ENCODE measurements around the gene RPTOR.

Gene RPTOR

GRCh38 chr17:80839970-80840369, 295.3 kb downstream of the RPTOR start:
- Histone ChIP-seq H3K4me3 (ENCODE audit: low read depth in 1 of 2, low read length in 2 of 2) (no peak overlapping the region), H3K4me1 (ENCODE audit: control insufficient read depth in 1 of 2, insufficient read depth in 2 of 2, low read length in 2 of 2) (no peaks in the 10 kb centered on the region), H3K27me3 (ENCODE audit: low read depth, low read length) (no peaks in the 10 kb centered on the region), H3K36me3 (ENCODE audit: control insufficient read depth in 1 of 2, insufficient read depth in 2 of 2, low read length in 2 of 2) (peaks cover 0 to 11% of the 10 kb centered on the region in 2 donors), H3K9me3 (ENCODE audit: control insufficient read depth in 1 of 2, low read length in 2 of 2) (no peaks in the 10 kb centered on the region), H3K27ac (ENCODE audit: low read length) (no peak overlapping the region)

GRCh38 chr17:80842456-80843013, 297.9 kb downstream of the RPTOR start:
- Histone ChIP-seq H3K4me3 (ENCODE audit: low read depth in 1 of 2, low read length in 2 of 2) (no peak overlapping the region), H3K27me3 (ENCODE audit: low read depth, low read length) (no peaks in the 10 kb centered on the region), H3K27ac (ENCODE audit: low read length) (no peak overlapping the region), H3K4me1 (ENCODE audit: control insufficient read depth in 1 of 2, insufficient read depth in 2 of 2, low read length in 2 of 2) (no peaks in the 10 kb centered on the region), H3K36me3 (ENCODE audit: control insufficient read depth in 1 of 2, insufficient read depth in 2 of 2, low read length in 2 of 2) (peaks cover 5 to 24% of the 10 kb centered on the region in 2 donors), H3K9me3 (ENCODE audit: control insufficient read depth in 1 of 2, low read length in 2 of 2) (no peaks in the 10 kb centered on the region)

- no peaks in the 10 kb centered on the region for H3K4me1 ChIP-seq (ENCODE audit: control insufficient read depth in 1 of 2, insufficient read depth in 2 of 2, low read length in 2 of 2)
These were observed 299.1 kb downstream of the RPTOR start for GRCh38 chr17:80843741-80844156.

DNA sequence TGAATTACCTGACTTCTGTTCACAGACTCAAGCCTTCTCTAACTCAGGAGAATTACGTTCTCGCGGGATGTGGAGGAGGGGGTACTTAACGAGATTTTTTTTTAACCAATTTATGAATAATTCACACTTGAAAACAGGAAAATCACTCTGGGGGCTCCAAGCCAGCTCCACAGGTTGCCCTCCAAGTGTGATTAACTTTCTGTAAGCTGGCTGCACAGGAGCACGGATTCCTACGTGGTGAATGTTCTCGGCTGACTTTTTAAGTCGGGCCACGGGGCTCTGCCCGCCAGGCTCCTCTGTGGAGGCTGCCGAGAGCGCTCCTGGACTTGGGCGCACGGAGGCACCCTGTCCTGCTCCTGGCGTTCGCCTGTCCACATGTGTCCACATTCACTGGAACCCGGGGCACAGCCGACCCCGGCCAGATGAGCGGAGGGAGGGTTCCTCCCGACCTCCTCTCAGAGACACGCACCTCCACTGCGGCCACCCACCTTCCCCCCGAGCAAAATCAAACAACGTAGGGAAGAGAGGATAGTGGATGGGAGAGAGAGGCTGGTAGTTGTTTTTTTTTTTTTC, 299.9 kb downstream of the RPTOR start:
- H3K9me3 ChIP-seq (ENCODE audit: control insufficient read depth in 1 of 2, low read length in 2 of 2) = no peaks in the 10 kb centered on the region
- H3K36me3 ChIP-seq (ENCODE audit: control insufficient read depth in 1 of 2, insufficient read depth in 2 of 2, low read length in 2 of 2) = peaks cover 5 to 25% of the 10 kb centered on the region in 2 donors
- H3K27me3 ChIP-seq (ENCODE audit: low read depth, low read length) = no peaks in the 10 kb centered on the region
- no peaks in the 10 kb centered on the region for H3K4me1 ChIP-seq (ENCODE audit: control insufficient read depth in 1 of 2, insufficient read depth in 2 of 2, low read length in 2 of 2)
- no peak overlapping the region for H3K4me3 ChIP-seq (ENCODE audit: low read depth in 1 of 2, low read length in 2 of 2)
- no peak overlapping the region for H3K27ac ChIP-seq (ENCODE audit: low read length)

More at GRCh38 chr17:80843741-80844156, 299.1 kb downstream of the RPTOR start:
- no peak overlapping the region for H3K4me3 ChIP-seq (ENCODE audit: low read depth in 1 of 2, low read length in 2 of 2)
- H3K36me3 ChIP-seq (ENCODE audit: control insufficient read depth in 1 of 2, insufficient read depth in 2 of 2, low read length in 2 of 2) = peaks cover 5 to 28% of the 10 kb centered on the region in 2 donors
- H3K27ac ChIP-seq (ENCODE audit: low read length) = no peak overlapping the region
- no peaks in the 10 kb centered on the region for H3K27me3 ChIP-seq (ENCODE audit: low read depth, low read length)
- no peaks in the 10 kb centered on the region for H3K9me3 ChIP-seq (ENCODE audit: control insufficient read depth in 1 of 2, low read length in 2 of 2)

GRCh38 chr17:80845069-80845862, 300.6 kb downstream of the RPTOR start:
- Histone ChIP-seq H3K4me1 (ENCODE audit: control insufficient read depth in 1 of 2, insufficient read depth in 2 of 2, low read length in 2 of 2) (no peaks in the 10 kb centered on the region), H3K27ac (ENCODE audit: low read length) (no peak overlapping the region), H3K4me3 (ENCODE audit: low read depth in 1 of 2, low read length in 2 of 2) (no peak overlapping the region), H3K9me3 (ENCODE audit: control insufficient read depth in 1 of 2, low read length in 2 of 2) (no peaks in the 10 kb centered on the region), H3K27me3 (ENCODE audit: low read depth, low read length) (no peaks in the 10 kb centered on the region), H3K36me3 (ENCODE audit: control insufficient read depth in 1 of 2, insufficient read depth in 2 of 2, low read length in 2 of 2) (peaks cover 5 to 31% of the 10 kb centered on the region in 2 donors)

DNA sequence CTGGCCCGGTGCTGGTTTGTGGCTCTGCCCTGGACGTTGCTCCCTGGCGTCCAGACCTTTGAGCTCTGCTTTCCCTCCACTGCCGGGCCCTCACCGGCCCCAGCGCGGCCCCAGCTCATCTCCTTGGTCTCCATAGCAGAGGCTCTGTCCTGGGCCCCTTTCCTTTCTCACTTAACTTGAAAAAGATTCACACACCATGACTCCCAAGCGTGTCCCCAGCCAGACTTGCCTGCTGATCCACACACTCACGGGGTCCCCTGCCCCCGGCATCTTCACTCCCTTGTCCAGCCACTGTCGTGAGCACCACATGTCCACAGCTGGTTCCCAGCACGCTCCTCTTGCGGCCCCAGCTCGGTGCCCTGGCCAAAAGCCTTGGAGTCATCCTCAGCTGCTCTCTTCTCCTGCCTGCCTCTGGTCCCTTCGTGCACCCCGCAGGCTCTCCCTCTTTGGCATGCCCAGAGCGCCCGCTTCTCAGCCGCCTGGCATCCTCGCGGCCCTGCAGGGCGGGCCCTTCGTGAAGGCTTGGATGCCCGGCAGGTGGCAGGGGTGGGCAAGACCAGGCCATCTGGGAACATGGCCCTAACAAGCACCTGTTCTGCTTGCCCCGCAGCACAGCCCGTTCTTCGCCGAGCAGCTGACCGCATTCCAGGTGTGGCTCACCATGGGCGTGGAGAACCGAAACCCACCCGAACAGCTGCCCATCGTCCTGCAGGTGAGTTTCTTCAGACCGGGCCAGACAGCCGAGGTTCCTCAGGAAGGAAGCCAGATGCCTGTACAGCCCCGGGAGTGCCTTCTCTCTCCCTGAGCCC, 301.4 kb downstream of the RPTOR start:
- H3K4me1 ChIP-seq (ENCODE audit: control insufficient read depth in 1 of 2, insufficient read depth in 2 of 2, low read length in 2 of 2) = no peaks in the 10 kb centered on the region
- no peaks in the 10 kb centered on the region for H3K27me3 ChIP-seq (ENCODE audit: low read depth, low read length)
- no peak overlapping the region for H3K27ac ChIP-seq (ENCODE audit: low read length)
- H3K9me3 ChIP-seq (ENCODE audit: control insufficient read depth in 1 of 2, low read length in 2 of 2) = no peaks in the 10 kb centered on the region
- H3K4me3 ChIP-seq (ENCODE audit: low read depth in 1 of 2, low read length in 2 of 2) = no peak overlapping the region
- peaks cover 5 to 31% of the 10 kb centered on the region in 2 donors for H3K36me3 ChIP-seq (ENCODE audit: control insufficient read depth in 1 of 2, insufficient read depth in 2 of 2, low read length in 2 of 2)

DNA sequence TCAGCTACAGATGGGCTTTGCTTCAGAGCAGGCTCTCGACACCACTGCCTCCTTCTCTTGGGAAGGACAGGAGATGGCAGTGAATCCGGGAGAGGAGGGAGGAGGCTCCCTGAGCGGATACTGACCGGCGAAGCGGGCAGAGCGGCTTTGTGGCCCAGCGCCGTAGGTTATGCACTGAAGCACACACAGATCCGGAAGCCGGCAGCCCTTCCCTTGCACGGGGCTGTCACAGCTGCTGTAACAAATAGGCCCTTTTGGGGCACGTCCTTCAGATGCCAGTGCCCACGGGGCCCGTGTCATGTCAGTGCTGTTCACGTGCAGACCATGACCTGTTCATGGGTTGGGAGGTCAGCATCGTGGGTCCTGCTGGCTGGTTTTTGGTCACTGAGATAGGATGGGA, 302.3 kb downstream of the RPTOR start:
- Histone ChIP-seq H3K4me3 (ENCODE audit: low read depth in 1 of 2, low read length in 2 of 2) (peak overlapping the region in 1 of 2 donors; percentile 1), H3K27ac (ENCODE audit: low read length) (no peak overlapping the region), H3K9me3 (ENCODE audit: control insufficient read depth in 1 of 2, low read length in 2 of 2) (no peaks in the 10 kb centered on the region), H3K27me3 (ENCODE audit: low read depth, low read length) (no peaks in the 10 kb centered on the region), H3K36me3 (ENCODE audit: control insufficient read depth in 1 of 2, insufficient read depth in 2 of 2, low read length in 2 of 2) (peaks cover 5 to 31% of the 10 kb centered on the region in 2 donors), H3K4me1 (ENCODE audit: control insufficient read depth in 1 of 2, insufficient read depth in 2 of 2, low read length in 2 of 2) (no peaks in the 10 kb centered on the region)

DNA sequence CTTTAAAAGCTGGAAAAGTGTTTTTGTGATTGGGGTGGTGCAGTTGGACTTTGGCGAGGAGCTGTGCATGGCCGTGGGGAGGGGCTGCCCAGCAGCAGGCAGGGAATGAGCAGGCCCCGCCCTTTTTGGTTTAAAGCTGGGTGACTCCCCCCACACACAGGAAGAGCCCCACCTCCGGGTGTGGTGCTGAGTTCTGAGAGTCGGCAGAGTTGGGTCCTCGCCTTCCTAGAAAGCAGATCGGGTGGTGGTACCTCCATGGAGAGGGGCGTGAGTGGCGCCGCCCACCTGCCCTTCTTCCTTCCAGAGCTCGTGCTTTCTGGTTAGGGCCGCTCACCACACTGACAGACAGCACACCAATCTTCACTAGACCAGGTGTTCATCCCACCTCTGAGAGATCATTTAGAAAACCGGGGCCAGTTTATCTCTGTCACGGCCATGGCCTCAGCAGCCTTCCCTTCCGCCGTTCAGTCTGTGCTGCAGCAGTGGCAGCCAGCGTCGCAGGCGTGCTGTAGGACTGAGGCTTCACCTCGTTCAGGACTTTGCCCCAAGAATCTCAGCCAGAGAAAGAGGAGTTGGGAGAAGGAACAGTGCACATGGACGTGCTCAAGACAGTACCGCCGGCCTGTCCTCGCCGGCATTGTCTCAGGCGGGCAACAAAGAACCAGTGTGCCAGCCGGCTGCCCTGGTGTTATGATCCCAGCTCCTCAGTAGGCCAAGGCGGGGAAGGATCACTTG, 303.0 kb downstream of the RPTOR start:
- Histone ChIP-seq H3K4me1 (ENCODE audit: control insufficient read depth in 1 of 2, insufficient read depth in 2 of 2, low read length in 2 of 2) (no peaks in the 10 kb centered on the region), H3K36me3 (ENCODE audit: control insufficient read depth in 1 of 2, insufficient read depth in 2 of 2, low read length in 2 of 2) (peaks cover 5 to 31% of the 10 kb centered on the region in 2 donors), H3K27me3 (ENCODE audit: low read depth, low read length) (no peaks in the 10 kb centered on the region), H3K9me3 (ENCODE audit: control insufficient read depth in 1 of 2, low read length in 2 of 2) (no peaks in the 10 kb centered on the region), H3K4me3 (ENCODE audit: low read depth in 1 of 2, low read length in 2 of 2) (no peak overlapping the region), H3K27ac (ENCODE audit: low read length) (no peak overlapping the region)

GRCh38 chr17:80848449-80849102, 303.9 kb downstream of the RPTOR start:
- H3K9me3 ChIP-seq (ENCODE audit: control insufficient read depth in 1 of 2, low read length in 2 of 2) = no peaks in the 10 kb centered on the region
- peaks cover 5 to 31% of the 10 kb centered on the region in 2 donors for H3K36me3 ChIP-seq (ENCODE audit: control insufficient read depth in 1 of 2, insufficient read depth in 2 of 2, low read length in 2 of 2)

DNA sequence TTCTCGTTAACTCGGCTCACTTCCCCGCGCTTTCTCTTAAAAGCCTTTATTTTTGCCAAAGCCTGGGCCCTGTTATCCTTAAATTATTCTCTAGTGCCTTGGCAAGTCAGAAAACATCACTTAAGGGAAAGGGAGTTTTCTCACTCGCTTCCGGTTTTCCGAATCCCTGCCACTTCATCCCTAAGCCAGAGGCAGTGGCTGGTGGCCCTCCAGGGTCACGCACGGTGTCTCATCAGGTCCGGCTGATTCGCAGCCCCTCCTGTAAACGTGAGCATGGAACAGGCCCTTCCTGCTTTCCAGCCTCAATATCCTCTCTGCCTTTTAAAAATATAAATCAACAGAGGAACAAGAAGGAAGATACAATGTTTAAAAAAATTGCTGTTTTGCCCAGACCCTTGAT, 304.5 kb downstream of the RPTOR start:
- Histone ChIP-seq H3K4me3 (ENCODE audit: low read depth in 1 of 2, low read length in 2 of 2) (no peak overlapping the region), H3K4me1 (ENCODE audit: control insufficient read depth in 1 of 2, insufficient read depth in 2 of 2, low read length in 2 of 2) (no peaks in the 10 kb centered on the region), H3K9me3 (ENCODE audit: control insufficient read depth in 1 of 2, low read length in 2 of 2) (no peaks in the 10 kb centered on the region), H3K36me3 (ENCODE audit: control insufficient read depth in 1 of 2, insufficient read depth in 2 of 2, low read length in 2 of 2) (peaks cover 5 to 31% of the 10 kb centered on the region in 2 donors), H3K27me3 (ENCODE audit: low read depth, low read length) (no peaks in the 10 kb centered on the region), H3K27ac (ENCODE audit: low read length) (no peak overlapping the region)

More at GRCh38 chr17:80848449-80849102, 303.9 kb downstream of the RPTOR start:
- H3K27me3 ChIP-seq (ENCODE audit: low read depth, low read length) = no peaks in the 10 kb centered on the region
- no peaks in the 10 kb centered on the region for H3K4me1 ChIP-seq (ENCODE audit: control insufficient read depth in 1 of 2, insufficient read depth in 2 of 2, low read length in 2 of 2)
- no peak overlapping the region for H3K4me3 ChIP-seq (ENCODE audit: low read depth in 1 of 2, low read length in 2 of 2)
- no peak overlapping the region for H3K27ac ChIP-seq (ENCODE audit: low read length)

Measured in muscle layer of duodenum (tissue), 2 donors.